Retinal pigment epithelial cell (primary cell): ENCODE measurements around the gene PRRX2.

Experiments
- DNase-seq: peaks from one replicate; pipeline ENCODE4 v3.0.0-alpha.2; 2010; ENCODE audit warnings: low read depth
- H3K4me3 ChIP-seq: 2 replicates; pipeline ENCODE4 v1.5.1; 2011; ENCODE audit warnings: mild to moderate bottlenecking, low read length, control low read depth, moderate library complexity
- CTCF ChIP-seq: conservative IDR thresholded peaks from 2 replicates; pipeline ENCODE4 v1.5.1; 2011; ENCODE audit warnings: low read depth, low read length, control low read depth, inconsistent platforms

The PRRX2 gene

GRCh38 chr9:129750013-129750638, 84.7 kb downstream of the PRRX2 start:
- peak; percentile 90 for DNase-seq
- H3K4me3 ChIP-seq = no peak overlapping the region
- no peak for TF ChIP-seq CTCF

DNA sequence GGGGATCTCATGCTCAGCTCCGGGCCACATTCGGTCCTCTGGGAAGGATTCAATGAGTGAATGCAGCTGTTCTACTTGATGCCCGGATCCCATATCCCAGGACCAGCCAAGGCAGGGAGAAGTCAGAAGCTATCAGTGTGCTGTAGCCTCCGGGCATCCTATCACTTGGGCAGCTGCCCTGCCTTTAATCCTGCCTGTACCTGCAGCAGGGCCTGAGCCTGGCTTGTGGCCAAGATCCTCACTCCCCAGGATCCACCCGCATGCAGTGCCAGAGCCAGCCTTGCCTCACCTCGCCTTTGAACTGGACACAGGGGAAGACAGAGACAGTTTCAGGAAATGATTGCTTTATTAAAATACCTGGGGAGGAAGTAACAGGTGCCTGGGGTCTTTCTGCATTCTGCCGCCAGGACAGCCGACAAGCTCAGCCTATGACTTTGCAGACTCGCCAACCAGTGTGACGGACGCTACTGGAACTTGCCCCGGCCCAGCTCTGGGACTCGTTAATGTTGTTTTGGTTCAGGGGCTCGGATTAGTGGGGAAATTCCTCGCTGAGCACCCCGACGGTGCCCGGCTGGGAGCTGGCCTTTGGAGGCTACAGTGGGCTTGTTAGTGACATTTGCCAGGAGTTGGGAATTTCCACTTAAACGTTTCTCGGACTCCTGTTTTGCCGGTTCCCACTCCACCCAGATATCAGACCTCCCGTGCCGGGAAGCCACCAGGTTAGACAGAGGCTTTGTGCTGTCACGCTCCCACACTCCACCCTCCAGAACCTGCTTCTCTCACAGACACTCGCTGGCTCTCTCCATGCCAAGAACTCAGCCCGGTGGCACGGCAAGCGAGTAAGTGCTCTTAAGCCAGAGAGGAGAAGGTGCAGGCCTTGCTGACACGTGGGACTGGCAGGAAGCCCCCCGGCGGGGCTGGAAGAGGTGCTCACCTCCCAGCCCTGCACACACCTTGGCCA, 86.7 kb downstream of the PRRX2 start:
- TF ChIP-seq CTCF = no peak
- no peak for DNase-seq
- peak overlapping the region; percentile 60 for H3K4me3 ChIP-seq

DNA sequence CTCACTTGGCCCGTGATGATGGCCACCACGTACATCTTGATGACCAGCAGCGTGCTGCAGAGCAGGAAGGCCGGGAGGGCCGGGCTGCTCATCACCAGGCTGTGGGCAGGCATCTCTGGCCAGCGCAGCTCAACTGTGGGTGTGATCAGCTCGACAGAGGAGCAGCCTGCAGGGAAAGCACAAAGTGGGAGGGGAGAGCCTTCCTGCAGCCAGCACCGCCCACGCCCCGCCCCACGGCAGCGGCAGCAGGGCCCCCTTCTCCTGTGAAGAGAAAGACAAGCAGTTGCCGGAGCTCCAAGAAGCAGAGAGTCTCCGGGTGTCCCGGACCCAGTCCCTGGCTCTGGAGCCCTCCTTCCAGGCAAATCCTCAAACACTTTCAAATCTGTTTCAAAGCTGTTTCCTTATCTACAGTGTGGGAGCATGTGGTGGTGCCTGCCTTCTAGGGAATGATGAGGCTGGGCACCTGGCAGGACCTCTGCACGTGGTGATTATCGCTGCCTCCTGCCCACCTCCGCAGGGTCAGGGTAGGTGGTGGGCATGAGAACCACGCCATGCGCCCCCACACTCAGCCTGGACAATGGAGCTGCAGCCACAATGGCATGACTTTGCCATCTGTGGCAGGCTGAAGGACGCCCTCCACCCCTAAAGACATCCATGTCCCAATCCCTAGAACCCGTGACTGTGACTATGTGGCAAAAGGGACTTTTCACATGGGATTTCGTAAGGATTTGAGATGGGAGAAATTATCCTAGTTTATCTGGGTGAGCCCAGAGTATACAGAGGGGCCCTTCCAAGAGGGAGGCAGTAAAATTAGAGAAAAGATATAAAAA, 87.7 kb downstream of the PRRX2 start, which contains the start of gene PTGES:
Gene PTGES (minus strand): TSS at position 143 of the 830 bp plus-strand sequence. CDS start 30 bp downstream, at position 113.
- no peak for TF ChIP-seq CTCF
- DNase-seq = no peak
- peak within 1 kb of the TSS; percentile 60 for H3K4me3 ChIP-seq

- DNase-seq = no peak
- no peak for TF ChIP-seq CTCF
- H3K4me3 ChIP-seq = no peak overlapping the region
These were observed 89.7 kb downstream of the PRRX2 start for GRCh38 chr9:129755151-129755550.

DNA sequence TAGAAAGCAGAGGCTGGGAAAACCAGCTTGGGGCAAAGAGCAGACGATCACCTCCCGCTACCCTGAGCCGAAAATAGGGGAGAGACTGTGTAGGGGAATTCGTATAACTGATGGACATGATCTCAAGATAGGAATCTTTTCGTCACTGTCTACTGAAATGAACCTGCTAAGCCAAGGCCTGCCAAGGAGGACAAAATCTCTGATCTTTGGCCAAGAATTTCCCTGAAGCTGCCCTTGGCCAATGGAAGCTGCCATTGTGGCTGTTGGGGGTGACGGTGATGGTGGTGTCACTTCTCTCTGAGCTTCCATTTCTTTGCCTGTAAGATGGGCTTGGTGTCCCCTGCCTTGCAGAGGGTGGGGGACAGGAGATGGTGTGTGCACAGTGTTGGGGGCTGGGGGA, 90.7 kb downstream of the PRRX2 start:
- no peak for TF ChIP-seq CTCF
- H3K4me3 ChIP-seq = no peak overlapping the region
- no peak for DNase-seq

DNA sequence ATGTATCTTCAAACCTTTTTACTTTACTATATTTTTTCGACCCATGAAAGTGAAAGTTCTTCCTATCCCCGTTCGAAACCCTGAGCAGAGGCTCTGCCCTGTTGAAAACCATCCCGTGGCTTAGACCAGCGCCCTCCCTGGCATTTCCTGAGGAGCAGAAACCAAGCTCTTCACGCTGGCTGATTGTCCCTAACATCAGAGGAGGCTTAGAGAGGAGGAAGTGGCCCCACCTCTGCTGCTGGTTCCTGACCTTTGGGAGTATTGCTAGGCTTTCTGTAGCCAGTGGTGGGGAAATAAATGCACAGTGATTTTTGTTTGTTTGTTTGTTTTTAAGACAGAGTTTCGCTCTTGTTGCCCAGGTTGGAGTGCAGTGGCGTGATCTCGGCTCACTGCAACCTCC, 91.6 kb downstream of the PRRX2 start:
- TF ChIP-seq CTCF = no peak
- no peak overlapping the region for H3K4me3 ChIP-seq

More for the DNA sequence above, 91.6 kb downstream of the PRRX2 start:
- no peak for DNase-seq
